Activated CD8-positive, alpha-beta memory T cell treated with anti-CD3 and anti-CD28 coated beads for 1 hour (primary cell): Measurements from ENCODE around the gene STAP1.
"Not testable (repeated sequence)": the region's sequence is repeated elsewhere in the genome, so short reads cannot be mapped to it uniquely, and the experiment has no call there.

Source experiments
- DNase-seq, 2 donors: peaks; one replicate each; pipeline ENCODE4 v3.0.0-alpha.2; 2020; ENCODE audit warnings: low read depth in 1 of 2; ENCODE audit errors: extremely low read depth in 1 of 2

The STAP1 gene

GRCh38 chr4:67558493-67558892 is at the start of gene STAP1:
TSS of gene STAP1 (plus strand) at chr4:67558727. CDS start at chr4:67558810, 83 bp downstream.
- no peak for DNase-seq

GRCh38 chr4:67512501-67512900 is 46.0 kb upstream of the STAP1 start:
- DNase-seq: no peak

DNA sequence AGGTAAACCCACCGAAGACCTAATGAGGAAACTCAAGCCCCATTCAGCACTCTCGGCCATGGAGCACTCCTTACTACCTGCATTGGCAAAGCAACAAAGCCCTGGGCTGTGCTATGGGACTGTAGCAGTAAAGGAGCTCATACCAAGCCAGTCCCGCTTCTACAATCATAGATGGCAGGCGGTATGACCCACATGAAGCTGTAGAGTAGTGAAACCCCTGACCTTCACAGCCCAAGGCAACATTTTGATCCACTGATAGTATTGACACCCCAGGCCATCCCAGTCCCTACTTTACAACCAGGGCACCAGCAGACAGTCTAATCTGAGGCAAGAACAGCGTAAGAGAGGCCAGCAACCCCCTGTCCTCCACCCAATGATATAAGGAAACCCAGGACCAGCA is 38.4 kb upstream of the STAP1 start:
- DNase-seq: no peak

DNA sequence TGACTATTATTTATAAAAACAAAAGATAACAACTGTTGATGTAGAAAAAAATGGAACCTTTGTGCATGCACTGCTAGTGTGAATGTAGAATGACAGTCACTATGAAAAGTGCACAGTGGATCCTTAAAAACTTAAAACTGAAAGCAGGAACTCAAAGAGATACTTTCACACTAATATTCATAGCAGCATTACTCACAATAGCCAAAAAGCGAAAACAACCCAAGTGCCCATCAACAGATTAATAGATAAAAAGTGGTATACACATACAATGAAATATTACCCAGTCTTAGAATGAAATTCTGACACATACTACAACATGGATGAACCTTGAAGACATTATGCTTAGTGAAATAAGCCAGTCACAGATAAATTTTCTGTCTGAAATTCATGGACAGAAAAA is 37.0 kb upstream of the STAP1 start:
- no peak for DNase-seq

GRCh38 chr4:67522230-67522629 is 36.3 kb upstream of the STAP1 start:
- DNase-seq: no peak

DNA sequence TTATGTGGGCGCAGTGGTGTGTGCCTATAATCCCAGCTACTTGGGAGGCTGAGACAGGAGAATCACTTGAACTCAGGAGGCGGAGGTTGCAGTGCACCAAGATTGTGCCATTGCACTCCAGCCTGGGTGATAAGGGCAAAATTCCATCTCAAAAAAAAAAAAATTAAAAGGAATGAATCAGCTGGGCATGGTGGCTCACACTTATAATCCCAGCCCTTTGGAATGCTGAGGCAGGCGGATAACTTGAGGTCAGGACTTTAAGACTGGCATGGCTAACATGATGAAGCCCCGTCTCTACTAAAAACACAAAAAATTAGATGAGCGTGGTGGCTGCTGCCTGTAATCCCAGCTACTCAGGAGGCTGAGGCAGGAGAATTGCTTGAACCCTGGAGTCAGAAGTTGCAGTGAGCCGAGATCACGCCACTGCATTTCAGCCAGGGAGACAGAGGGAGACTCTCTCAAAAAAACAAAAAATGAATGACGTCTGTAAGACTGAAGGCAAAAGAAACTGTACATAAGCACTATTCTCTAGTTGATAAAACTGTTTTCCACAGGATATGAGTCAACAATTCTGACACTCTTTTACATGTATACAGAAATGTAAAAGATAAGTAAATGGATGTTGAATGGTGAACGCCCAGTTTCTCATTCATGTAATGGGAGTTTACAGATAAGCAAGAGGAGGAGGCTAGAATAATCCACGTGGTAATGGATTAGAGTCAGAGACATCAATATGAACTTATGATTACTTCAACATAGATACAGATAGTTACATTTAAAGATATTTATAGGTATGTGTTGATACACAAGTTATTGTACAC is 35.5 kb upstream of the STAP1 start:
- no peak for DNase-seq

DNA sequence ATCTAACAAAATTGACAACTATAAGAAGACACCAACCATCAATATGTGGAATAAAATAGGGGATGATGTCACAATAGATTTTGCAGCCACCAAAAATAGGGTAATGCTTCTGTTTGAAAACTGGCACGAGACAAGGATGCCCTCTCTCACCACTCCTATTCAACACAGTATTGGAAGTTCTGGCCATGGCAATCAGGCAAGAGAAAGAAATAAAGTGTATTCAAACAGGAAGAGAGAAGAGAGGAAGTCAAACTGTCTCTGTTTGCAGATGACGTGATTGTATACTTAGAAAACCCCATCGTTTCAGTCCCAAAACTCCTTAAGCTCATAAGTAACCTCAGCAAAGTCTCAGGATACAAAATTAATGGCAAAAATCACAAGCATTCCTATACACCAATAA is 34.4 kb upstream of the STAP1 start:
- not testable (repeated sequence) for DNase-seq

DNA sequence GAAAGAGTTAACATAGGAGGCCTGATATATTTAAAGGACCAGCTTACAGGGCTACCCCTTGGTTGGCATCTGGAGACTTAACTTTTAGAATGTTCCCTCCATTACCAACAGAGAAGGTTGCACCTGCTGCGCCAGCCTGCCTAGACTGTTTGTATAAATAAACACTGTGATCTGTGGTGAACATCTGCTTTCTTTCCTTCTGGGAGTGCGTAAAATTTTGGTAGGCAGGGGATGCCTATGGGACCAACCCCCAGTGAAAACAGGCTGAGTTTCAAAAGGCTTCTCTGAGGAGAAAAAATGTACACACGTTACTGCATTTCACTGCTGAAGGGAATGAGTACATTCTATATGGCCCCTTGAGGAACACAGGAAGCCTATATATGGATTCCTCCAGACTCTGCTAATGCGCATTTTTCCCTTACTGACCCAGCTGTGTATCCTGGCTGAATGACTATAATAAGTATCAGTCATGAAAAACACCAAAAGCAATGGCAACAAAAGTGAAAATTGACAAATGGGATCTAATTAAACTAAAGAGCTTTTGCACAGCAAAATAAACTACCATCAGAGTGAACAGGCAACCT is 27.1 kb upstream of the STAP1 start:
- no peak for DNase-seq

GRCh38 chr4:67532397-67532796 is 26.1 kb upstream of the STAP1 start:
- not testable (repeated sequence) for DNase-seq

GRCh38 chr4:67533112-67533511 is 25.4 kb upstream of the STAP1 start:
- no peak for DNase-seq

DNA sequence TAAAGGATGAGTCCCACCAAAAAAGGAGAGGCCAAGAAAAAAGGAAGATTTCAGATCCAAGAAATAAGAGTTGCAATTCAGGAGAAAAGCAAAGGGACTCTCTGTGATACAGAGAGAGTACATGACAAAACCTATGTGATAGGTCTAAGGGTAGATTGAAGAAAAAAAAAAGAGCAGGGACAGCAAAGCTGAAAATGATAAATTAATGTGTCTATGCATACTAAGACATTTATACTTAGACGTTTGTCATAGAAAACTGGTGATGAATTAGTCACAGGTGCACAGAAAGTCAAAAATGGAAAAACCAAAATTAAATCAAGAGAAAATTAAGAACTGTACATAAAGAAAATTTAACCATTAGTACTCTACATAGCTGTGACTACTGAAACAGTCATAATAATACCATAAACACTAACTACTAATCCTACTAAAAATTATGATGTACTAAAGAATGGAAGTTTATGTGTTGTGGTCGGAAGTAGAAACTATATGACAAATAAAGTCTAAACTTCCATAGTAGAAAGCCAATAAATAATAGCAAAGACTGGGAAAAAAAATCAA is 23.2 kb upstream of the STAP1 start:
- DNase-seq: no peak

GRCh38 chr4:67539830-67540229 is 18.7 kb upstream of the STAP1 start:
- DNase-seq: no peak

DNA sequence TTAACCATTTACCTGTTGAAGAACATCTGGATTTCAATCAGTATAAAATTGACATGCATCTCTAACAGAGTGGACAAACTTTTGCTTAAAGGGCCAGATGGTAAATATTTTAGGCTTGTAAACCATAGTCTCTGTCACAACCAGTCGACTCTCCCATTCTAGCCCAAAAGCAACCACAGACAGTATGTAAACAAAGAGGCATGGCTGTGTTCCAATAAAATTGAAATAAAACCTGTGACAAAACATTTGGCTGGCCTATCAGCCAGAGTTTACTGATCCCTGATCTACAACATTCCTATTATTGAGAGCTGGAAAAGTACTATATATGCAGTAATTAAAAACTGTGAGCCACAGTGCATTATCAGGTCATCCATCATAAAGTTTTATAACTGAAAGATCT is 16.5 kb upstream of the STAP1 start:
- DNase-seq: no peak

- peak; percentile 77 to 81 for DNase-seq
Measured at GRCh38 chr4:67545199-67546003, 13.1 kb upstream of the STAP1 start, which contains the start of gene CENPC. TSS of gene CENPC (minus strand) at chr4:67545503. CDS start at chr4:67545355, 148 bp downstream.

- no peak for DNase-seq
Measured at GRCh38 chr4:67546004-67546356, 12.5 kb upstream of the STAP1 start.

DNA sequence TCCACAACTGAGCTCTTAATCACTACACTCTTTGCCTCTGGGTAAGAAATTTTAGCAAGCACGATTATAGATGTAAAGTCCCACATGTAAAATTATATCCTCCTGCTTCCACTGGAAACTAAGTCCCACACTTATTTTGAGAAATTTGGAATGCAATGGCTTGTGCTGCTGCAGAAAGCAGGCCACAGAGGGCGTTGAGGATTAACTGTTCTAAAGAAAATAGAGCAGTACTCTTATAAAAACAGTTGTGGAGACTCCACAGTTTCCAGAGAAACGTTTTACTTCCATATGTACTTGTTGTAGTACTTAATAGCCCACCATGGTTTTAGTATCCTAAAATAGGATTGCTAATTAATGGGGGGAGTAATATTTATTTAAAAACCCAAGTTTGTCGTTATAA is 11.6 kb upstream of the STAP1 start:
- DNase-seq: no peak

GRCh38 chr4:67549123-67549522 is 9.4 kb upstream of the STAP1 start:
- DNase-seq: no peak

GRCh38 chr4:67550451-67550850 is 8.1 kb upstream of the STAP1 start:
- DNase-seq: no peak

DNA sequence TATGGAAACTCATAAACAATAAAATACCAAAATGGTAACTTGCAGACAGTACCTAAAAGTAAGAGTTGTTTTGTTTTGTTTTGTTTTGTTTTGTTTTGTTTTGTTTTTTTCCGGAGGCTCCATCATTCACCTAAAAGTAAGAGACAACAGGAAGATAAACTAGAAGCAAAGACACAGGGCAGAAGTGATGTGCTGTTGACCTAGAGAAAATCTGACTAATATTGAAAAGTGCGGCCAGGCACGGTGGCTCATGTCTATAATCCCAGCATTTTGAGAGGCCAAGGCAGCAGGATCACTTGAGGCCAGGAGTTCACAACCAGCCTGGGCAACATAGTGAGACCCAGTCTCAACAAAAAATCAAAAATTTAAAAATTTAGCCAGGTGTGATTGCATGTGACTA is 7.7 kb upstream of the STAP1 start:
- DNase-seq: no peak

GRCh38 chr4:67552146-67552792 is 6.3 kb upstream of the STAP1 start:
- DNase-seq: not testable (repeated sequence)

- DNase-seq: no peak
Measured at GRCh38 chr4:67554096-67554495, 4.4 kb upstream of the STAP1 start.
